GM18868 (cell line): ENCODE measurements around the gene NCF1.
A peak's percentile ranks its signal among the peaks of the same experiment; 100 is the strongest.
"Not testable (repeated sequence)": the region's sequence is repeated elsewhere in the genome, so short reads cannot be mapped to it uniquely, and the experiment has no call there.

Source experiments
- ATAC-seq: cut with Tn5 transposase; IDR thresholded peaks from one replicate; pipeline ENCODE4 v1.9.1; 2021; ENCODE audit warnings: mild to moderate bottlenecking, moderate library complexity; ENCODE audit not compliant: unreplicated experiment

NCF1 gene

GRCh38 chr7:74773760-74774750, at the start of gene NCF1:
Gene NCF1 (plus strand): TSS chr7:74774011. CDS start chr7:74774032, 21 bp downstream.
- peak; percentile 83 for ATAC-seq

- no peak for ATAC-seq
Measured at GRCh38 chr7:74725840-74726239, 48.0 kb upstream of the NCF1 start.

DNA sequence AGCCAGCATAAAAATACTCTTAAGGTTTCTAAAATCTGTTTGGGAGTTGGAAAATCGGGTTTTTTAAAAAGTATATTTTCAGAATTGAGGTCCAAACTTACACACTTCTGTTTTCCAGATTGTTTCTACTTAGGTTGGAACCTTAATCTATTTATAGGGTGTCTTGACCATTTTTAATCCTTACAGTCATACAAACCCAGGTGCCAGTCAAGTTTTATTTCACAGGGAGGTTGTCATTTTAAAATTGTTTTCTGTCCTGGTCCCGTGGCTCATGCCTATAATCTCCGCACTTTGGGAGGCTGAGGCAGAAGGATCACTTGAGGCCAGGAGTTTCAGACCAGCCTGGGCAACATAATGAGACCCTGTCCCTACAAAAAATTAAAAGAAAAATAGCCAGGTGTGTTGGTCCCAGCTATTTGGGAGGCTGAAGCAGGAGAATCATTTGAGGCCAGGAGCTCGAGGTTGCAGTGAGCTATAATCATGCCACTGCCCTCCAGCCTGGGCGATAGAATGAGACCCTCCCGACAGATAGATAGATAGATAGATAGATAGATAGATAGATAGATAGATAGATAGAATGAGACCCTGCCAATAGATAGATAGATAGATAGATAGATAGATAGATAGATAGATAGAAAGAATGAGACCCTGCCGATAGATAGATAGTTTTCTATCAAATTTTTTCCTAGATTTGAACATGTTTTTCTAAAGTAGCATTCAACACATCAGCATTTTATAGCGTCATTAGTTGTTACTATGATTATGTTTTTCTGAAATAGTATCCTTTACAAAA, 47.3 kb upstream of the NCF1 start:
- no peak for ATAC-seq

DNA sequence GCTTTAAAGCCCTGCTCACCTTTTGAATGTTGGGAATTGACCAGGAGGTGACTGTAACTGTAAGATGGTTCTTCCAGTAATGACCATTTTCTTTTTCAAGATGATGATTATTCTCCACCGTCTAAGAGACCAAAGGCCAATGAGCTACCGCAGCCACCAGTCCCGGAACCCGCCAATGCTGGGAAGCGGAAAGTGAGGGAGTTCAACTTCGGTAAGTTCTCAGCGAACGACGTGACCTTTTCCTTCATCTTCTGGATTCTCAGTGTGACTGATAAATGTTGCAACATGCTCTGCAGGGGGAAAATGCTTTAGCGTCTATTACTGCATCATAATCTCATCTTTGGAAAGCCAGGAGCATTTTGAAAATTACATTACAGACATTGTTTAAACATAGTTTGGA, 45.1 kb upstream of the NCF1 start:
- ATAC-seq = not testable (repeated sequence)

- not testable (repeated sequence) for ATAC-seq
Measured at GRCh38 chr7:74730186-74730585, 43.6 kb upstream of the NCF1 start.

GRCh38 chr7:74739974-74740703, 33.7 kb upstream of the NCF1 start:
- ATAC-seq = not testable (repeated sequence)

- ATAC-seq = not testable (repeated sequence)
Measured at GRCh38 chr7:74743936-74744557, 29.8 kb upstream of the NCF1 start.

- not testable (repeated sequence) for ATAC-seq
Measured at GRCh38 chr7:74753921-74754482, 19.8 kb upstream of the NCF1 start.

DNA sequence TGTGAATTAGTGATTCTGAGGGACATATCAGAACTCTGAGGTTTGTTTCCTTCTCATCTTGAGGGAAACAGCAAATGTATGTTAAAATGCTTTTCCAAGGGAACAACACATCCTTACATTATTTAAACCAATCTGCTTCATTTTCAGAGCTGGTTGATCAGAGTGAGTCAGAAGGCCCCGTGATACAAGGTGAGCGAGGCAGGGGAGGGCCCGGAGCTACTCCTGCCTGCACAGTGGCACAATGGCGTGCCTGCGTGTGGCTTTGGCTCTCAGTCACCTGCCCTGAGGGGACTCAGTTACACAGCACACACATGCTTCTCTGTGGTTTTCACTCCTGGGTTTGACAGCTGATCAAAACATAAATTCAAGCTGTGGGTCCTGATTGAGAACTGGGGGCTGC, 17.1 kb upstream of the NCF1 start:
- not testable (repeated sequence) for ATAC-seq

- not testable (repeated sequence) for ATAC-seq
Measured at GRCh38 chr7:74758268-74758667, 15.5 kb upstream of the NCF1 start.

DNA sequence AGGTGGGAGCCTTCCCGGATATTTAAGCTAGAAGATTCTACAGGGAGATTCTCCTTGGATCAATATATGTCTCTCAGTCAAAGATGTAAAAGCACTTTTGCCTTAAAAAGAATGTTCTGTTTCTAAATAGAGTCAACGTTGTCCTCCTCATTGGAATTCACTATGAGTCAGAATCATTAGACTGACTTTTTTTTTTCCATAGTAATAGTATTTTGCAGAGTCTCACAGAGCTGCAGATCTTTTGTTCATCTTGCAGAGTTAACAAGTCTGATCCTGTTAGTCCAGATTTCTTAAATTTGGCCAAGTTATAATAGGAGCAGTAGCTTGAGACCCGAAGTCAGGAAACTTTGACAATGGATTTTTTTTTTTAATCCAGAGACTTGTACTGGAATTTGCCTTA, 14.8 kb upstream of the NCF1 start:
- ATAC-seq = not testable (repeated sequence)

- ATAC-seq = not testable (repeated sequence)
Measured at GRCh38 chr7:74765205-74765918, 8.4 kb upstream of the NCF1 start.

DNA sequence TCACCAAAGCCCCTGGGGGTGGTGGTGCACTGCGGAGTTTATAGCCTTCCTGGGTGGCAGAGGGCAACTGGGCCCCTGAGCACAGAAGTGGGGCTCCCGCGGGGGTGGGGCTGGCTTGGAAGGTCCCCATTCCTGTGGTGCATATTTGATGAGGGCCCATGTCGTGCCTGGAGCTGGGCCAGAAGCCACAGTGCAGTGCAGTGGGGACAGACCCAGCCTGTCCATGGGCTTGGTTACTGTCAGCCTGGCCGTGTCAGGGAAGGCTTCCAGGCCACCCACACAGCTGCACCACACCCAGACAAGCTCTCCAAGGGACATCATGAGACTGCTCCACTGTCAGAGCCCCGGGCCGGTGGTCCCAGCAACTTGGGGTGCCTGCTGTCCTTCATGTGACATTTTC, 7.3 kb upstream of the NCF1 start:
- peak; percentile 36 for ATAC-seq

DNA sequence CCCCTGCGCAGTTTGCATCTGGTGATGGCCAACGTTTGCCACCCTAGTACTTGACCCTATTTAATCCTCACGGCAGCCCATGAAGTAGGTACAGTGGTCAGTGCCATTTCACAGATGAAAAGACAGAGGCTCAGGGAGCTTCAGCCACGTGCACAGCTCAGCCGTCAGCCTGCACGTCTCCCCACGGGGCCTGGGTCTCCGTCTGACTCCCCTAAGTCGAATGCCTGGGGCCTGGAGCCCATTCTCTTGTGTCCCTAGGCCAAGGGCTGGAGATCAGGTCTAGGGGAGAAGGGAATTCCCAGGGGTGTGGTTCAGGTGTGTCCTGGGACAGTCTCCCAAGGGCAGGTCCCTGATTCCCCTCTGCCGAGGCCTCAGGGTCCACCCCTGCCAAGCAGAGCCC, 6.8 kb upstream of the NCF1 start:
- ATAC-seq = not testable (repeated sequence)

- ATAC-seq = not testable (repeated sequence)
Measured at GRCh38 chr7:74770062-74770461, 3.7 kb upstream of the NCF1 start.

DNA sequence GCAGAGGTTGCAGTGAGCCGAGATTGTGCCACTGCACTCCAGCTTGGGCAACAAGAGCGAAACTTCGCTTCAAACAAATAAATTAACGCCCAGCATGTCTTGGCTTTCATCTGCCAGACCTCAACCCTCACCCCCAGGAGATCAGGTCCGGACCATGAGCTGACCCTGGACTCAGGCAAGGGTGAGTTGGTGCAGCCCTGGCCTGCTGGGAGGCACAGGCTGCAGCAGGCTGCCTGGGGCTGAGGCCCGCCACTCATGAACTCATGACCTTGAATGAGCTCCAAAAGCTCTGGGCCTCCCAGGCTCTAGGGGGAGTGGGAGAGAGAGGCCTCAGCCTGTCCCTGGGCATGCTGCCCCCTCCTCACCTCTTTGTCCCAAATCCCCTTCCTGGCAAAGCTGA, 1.7 kb upstream of the NCF1 start:
- ATAC-seq = not testable (repeated sequence)

GRCh38 chr7:74775111-74775510, 1.3 kb downstream of the NCF1 start:
- ATAC-seq = peak; percentile 46

DNA sequence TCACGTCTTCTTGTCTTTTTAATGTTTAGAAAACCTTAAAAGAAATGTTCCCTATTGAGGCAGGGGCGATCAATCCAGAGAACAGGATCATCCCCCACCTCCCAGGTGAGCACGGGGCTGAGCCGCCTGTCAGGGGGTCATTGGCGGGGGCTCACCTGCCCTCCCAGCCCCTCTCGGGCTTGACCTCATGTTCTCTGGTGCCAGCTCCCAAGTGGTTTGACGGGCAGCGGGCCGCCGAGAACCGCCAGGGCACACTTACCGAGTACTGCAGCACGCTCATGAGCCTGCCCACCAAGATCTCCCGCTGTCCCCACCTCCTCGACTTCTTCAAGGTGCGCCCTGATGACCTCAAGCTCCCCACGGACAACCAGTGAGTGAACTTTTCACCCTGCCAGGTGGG, 5.2 kb downstream of the NCF1 start:
- not testable (repeated sequence) for ATAC-seq

DNA sequence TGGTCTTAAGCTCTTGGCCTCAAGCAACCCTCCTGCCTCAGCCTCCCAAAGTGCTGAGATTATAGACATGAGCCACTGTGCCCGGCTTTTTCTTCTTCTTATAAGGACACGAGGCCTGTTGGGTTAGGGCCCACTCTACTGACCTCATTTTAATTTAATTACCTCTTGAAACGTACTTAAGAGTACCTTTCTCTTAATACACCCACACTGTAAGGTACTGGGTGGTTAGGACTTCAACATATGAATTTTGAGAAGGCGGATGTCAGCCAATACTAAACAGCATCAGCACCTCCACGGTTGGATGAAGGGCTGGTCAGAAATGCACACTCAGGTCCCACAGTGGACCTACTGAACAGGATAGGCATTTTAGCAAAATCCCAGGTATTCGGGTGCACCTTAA, 7.9 kb downstream of the NCF1 start:
- not testable (repeated sequence) for ATAC-seq
